GM23248 (cell line): ENCODE results near the gene CFAP61.

Experiments used
- EZH2 ChIP-seq: fragments of 200-600 bp; sonication (generic); IDR thresholded peaks from 2 replicates; pipeline ENCODE4 v1.6.1; 2018; ENCODE audit warnings: antibody characterized with exemption, mild to moderate bottlenecking; ENCODE audit not compliant: insufficient read depth, poor library complexity, severe bottlenecking
- EZH2phosphoT487 ChIP-seq: fragments of 200-600 bp; sonication (generic); IDR thresholded peaks from 2 replicates; pipeline ENCODE4 v1.6.1; 2018; ENCODE audit warnings: antibody characterized with exemption, moderate library complexity, mild to moderate bottlenecking, low read depth; ENCODE audit not compliant: insufficient read depth

DNA sequence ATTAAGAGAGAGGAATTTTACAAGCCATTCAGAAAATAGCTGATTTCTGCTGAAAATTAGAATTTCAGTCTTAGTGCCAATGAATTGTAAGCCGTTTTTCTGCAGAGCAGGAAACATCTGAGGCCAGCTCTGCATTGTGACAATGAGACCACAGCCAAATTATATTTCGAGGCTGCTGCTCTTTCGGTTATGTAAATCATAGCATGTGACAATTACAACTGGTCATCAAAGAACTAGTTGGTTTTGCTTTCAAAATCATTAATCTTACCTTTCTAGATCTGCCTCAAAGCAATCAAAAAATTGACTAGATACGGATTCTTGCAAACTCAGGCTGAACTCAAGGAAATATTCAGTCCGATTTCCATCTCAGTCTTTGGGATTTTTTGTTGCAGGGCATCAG lies 282.2 kb downstream of the CFAP61 start:
- TF ChIP-seq EZH2 (no peak), EZH2phosphoT487 (no peak)
